ENCODE results near the gene CHST5. TPM values are rescaled to one million over a fixed set of nuclear protein-coding genes. Genes with fewer than 3 reads are reported as not detected.

CHST5 gene
- total RNA-seq, 2 donors from 2014 or later = 0.56 TPM; not detected in 1

Other genes with a start within 250 kb of the CHST5 start
- 10 to 100 TPM; 31.1 to 84.7 TPM for gene CFDP1, start 102.6 kb downstream of the CHST5 start, total RNA-seq
- 10 to 100 TPM; 11.6 to 29.6 TPM for gene TMEM170A, start 71.4 kb downstream of the CHST5 start, total RNA-seq
- 1 to 10 TPM; 7.7 to 8.3 TPM for gene CHST6, start 40.7 kb downstream of the CHST5 start, total RNA-seq
- 10 to 100 TPM; 10.4 to 11.8 TPM for gene TMEM231, start 20.1 kb upstream of the CHST5 start, total RNA-seq
- 100 to 1,000 TPM; 101 to 122 TPM for gene GABARAPL2, start 30.3 kb upstream of the CHST5 start, total RNA-seq
- 10 to 100 TPM; 41.2 to 46.3 TPM for gene ADAT1, start 87.2 kb upstream of the CHST5 start, total RNA-seq
- gene KARS1, start 111.6 kb upstream of the CHST5 start, total RNA-seq = 10 to 100 TPM; 71.5 to 76.1 TPM
- gene TERF2IP, start 111.7 kb upstream of the CHST5 start, total RNA-seq = 10 to 100 TPM; 78.3 to 83.8 TPM
- not detected for gene CPHXL2, start 140.9 kb upstream of the CHST5 start, total RNA-seq
- not detected for gene DUXB, start 165.4 kb upstream of the CHST5 start, total RNA-seq
- gene CPHXL, start 190.4 kb upstream of the CHST5 start, total RNA-seq = not detected

All from thoracic aorta (tissue), 2 donors.